ENCODE measurements around the gene CPA4.

CPA4 gene

GRCh38 chr7:130334274-130334673, 41.3 kb downstream of the CPA4 start:
- Histone ChIP-seq H3K27me3 (ENCODE audit: control insufficient read depth, low read length) (no peaks in the 10 kb centered on the region; the same call in 1 of the 2 replicates), H3K4me2 (ENCODE audit: low read length) (no peak overlapping the region), H3K79me2 (ENCODE audit: control insufficient read depth, low read length) (no peaks in the 10 kb centered on the region), H3K36me3 (ENCODE audit: control insufficient read depth, low read length) (no peaks in the 10 kb centered on the region), H3F3A (ENCODE audit: control insufficient read depth, insufficient read depth) (no peaks in the 10 kb centered on the region), H3K9me2 (replicated peaks; ENCODE audit: control insufficient read depth, low read length) (no peaks in the 10 kb centered on the region), H3K4me1 (ENCODE audit: control insufficient read depth, low read length) (no peaks in the 10 kb centered on the region), H3K27ac (ENCODE audit: low read depth, low read length) (no peak overlapping the region), H4K20me1 (ENCODE audit: control insufficient read depth, insufficient read depth, low read depth, low read length) (no peaks in the 10 kb centered on the region), H3K9me3 (ENCODE audit: control insufficient read depth, insufficient read depth, low read length) (no peaks in the 10 kb centered on the region), H3K4me3 (ENCODE audit: low read length) (no peak overlapping the region)
- TF ChIP-seq, protein P1, sequence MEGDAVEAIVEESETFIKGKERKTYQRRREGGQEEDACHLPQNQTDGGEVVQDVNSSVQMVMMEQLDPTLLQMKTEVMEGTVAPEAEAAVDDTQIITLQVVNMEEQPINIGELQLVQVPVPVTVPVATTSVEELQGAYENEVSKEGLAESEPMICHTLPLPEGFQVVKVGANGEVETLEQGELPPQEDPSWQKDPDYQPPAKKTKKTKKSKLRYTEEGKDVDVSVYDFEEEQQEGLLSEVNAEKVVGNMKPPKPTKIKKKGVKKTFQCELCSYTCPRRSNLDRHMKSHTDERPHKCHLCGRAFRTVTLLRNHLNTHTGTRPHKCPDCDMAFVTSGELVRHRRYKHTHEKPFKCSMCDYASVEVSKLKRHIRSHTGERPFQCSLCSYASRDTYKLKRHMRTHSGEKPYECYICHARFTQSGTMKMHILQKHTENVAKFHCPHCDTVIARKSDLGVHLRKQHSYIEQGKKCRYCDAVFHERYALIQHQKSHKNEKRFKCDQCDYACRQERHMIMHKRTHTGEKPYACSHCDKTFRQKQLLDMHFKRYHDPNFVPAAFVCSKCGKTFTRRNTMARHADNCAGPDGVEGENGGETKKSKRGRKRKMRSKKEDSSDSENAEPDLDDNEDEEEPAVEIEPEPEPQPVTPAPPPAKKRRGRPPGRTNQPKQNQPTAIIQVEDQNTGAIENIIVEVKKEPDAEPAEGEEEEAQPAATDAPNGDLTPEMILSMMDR (IDR thresholded peaks at IDR 0.05; ENCODE audit: low read depth, low read length, poor library complexity, severe bottlenecking) = no peak
- TF ChIP-seq EZH2phosphoT487 (IDR thresholded peaks at IDR 0.05; ENCODE audit: borderline replicate concordance, low read length) = no peak

GRCh38 chr7:130337410-130337971, 44.5 kb downstream of the CPA4 start:
- Histone ChIP-seq H3K4me1 (ENCODE audit: control insufficient read depth, low read length) (no peaks in the 10 kb centered on the region), H3K4me3 (ENCODE audit: low read length) (no peak overlapping the region), H3F3A (ENCODE audit: control insufficient read depth, insufficient read depth) (no peaks in the 10 kb centered on the region), H3K27me3 (ENCODE audit: control insufficient read depth, low read length) (peaks cover 2% of the 10 kb centered on the region; the same call in 1 of the 2 replicates), H3K27ac (ENCODE audit: low read depth, low read length) (no peak overlapping the region), H3K36me3 (ENCODE audit: control insufficient read depth, low read length) (no peaks in the 10 kb centered on the region), H3K9me3 (ENCODE audit: control insufficient read depth, insufficient read depth, low read length) (no peaks in the 10 kb centered on the region), H4K20me1 (ENCODE audit: control insufficient read depth, insufficient read depth, low read depth, low read length) (no peaks in the 10 kb centered on the region), H3K79me2 (ENCODE audit: control insufficient read depth, low read length) (no peaks in the 10 kb centered on the region), H3K9me2 (replicated peaks; ENCODE audit: control insufficient read depth, low read length) (no peaks in the 10 kb centered on the region), H3K4me2 (ENCODE audit: low read length) (no peak overlapping the region)
- TF ChIP-seq, protein P1 (IDR thresholded peaks at IDR 0.05; ENCODE audit: low read depth, low read length, poor library complexity, severe bottlenecking) = no peak
- no peak for TF ChIP-seq EZH2phosphoT487 (IDR thresholded peaks at IDR 0.05; ENCODE audit: borderline replicate concordance, low read length)

- H3F3A ChIP-seq (ENCODE audit: control insufficient read depth, insufficient read depth) = no peaks in the 10 kb centered on the region
- no peak overlapping the region for H3K4me3 ChIP-seq (ENCODE audit: low read length)
- TF ChIP-seq EZH2phosphoT487 (IDR thresholded peaks at IDR 0.05; ENCODE audit: borderline replicate concordance, low read length) = no peak
- TF ChIP-seq, protein P1 (IDR thresholded peaks at IDR 0.05; ENCODE audit: low read depth, low read length, poor library complexity, severe bottlenecking) = no peak
- H4K20me1 ChIP-seq (ENCODE audit: control insufficient read depth, insufficient read depth, low read depth, low read length) = no peaks in the 10 kb centered on the region
- peaks cover 2% of the 10 kb centered on the region; the same call in 1 of the 2 replicates for H3K27me3 ChIP-seq (ENCODE audit: control insufficient read depth, low read length)
- H3K36me3 ChIP-seq (ENCODE audit: control insufficient read depth, low read length) = no peaks in the 10 kb centered on the region
- H3K4me2 ChIP-seq (ENCODE audit: low read length) = no peak overlapping the region
- no peaks in the 10 kb centered on the region for H3K9me2 ChIP-seq (replicated peaks; ENCODE audit: control insufficient read depth, low read length)
- H3K27ac ChIP-seq (ENCODE audit: low read depth, low read length) = no peak overlapping the region
- no peaks in the 10 kb centered on the region for H3K9me3 ChIP-seq (ENCODE audit: control insufficient read depth, insufficient read depth, low read length)
- H3K79me2 ChIP-seq (ENCODE audit: control insufficient read depth, low read length) = no peaks in the 10 kb centered on the region
- no peaks in the 10 kb centered on the region for H3K4me1 ChIP-seq (ENCODE audit: control insufficient read depth, low read length)
These were observed 45.3 kb downstream of the CPA4 start for GRCh38 chr7:130338233-130338632.
